ENCODE results near the gene STX11. TPM values are rescaled to one million over a fixed set of nuclear protein-coding genes. Genes with fewer than 3 reads are reported as not detected.

The STX11 gene
- total RNA-seq, 4 donors from 2014 or later = 0.62 to 11.0 (median 6.4) TPM

- Histone ChIP-seq H3K27ac (no peak overlapping the region), H3K9me3 (no peaks in the 10 kb centered on the region), H3K4me3 (no peak overlapping the region), H3K4me1 (no peaks in the 10 kb centered on the region), H3K36me3 (no peaks in the 10 kb centered on the region), H3K27me3 (peaks cover under 1% of the 10 kb centered on the region)
- no peak for TF ChIP-seq POLR2AphosphoS5 (IDR thresholded peaks at IDR 0.05)
- TF ChIP-seq, protein P1, sequence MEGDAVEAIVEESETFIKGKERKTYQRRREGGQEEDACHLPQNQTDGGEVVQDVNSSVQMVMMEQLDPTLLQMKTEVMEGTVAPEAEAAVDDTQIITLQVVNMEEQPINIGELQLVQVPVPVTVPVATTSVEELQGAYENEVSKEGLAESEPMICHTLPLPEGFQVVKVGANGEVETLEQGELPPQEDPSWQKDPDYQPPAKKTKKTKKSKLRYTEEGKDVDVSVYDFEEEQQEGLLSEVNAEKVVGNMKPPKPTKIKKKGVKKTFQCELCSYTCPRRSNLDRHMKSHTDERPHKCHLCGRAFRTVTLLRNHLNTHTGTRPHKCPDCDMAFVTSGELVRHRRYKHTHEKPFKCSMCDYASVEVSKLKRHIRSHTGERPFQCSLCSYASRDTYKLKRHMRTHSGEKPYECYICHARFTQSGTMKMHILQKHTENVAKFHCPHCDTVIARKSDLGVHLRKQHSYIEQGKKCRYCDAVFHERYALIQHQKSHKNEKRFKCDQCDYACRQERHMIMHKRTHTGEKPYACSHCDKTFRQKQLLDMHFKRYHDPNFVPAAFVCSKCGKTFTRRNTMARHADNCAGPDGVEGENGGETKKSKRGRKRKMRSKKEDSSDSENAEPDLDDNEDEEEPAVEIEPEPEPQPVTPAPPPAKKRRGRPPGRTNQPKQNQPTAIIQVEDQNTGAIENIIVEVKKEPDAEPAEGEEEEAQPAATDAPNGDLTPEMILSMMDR (IDR thresholded peaks at IDR 0.05) = no peak
- TF ChIP-seq POLR2A (IDR thresholded peaks at IDR 0.05) = no peak
- no peak for TF ChIP-seq EP300 (IDR thresholded peaks at IDR 0.05)
- 68% methylated on average over 5 of the region's 5 CpGs; no CpG with 5 or more reads in 1 of the 2 donors for WGBS, 2 donors (ENCODE audit: low coverage in 1 of 2)
- no peak for ATAC-seq
Measured at GRCh38 chr6:144133225-144133821, 17.0 kb upstream of the STX11 start.

DNA sequence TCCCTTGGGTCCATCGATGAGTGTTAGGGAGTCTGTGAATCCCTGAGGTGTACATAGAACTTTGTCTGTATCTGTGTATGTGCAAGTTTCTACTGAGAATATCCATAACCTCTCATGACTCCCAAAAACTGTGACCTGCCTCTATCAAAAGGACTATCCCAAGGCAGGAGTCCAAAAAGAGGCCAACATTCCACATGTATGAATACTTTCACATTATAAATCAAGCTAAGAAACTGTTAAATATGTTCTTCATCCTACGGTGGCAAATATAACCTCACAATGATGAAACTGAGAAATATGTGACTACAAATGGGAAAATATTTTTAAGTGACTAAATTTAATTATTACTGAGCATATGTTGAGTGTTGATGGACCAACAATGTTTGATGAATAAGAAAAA, 16.1 kb upstream of the STX11 start:
- H3K27me3 ChIP-seq = no peaks in the 10 kb centered on the region
- no peaks in the 10 kb centered on the region for H3K4me1 ChIP-seq
- no peak overlapping the region for H3K27ac ChIP-seq
- H3K36me3 ChIP-seq = no peaks in the 10 kb centered on the region
- WGBS, 2 donors (ENCODE audit: low coverage in 1 of 2) = 71 to 80% methylated on average over 2 of the region's 2 CpGs
- no peaks in the 10 kb centered on the region for H3K9me3 ChIP-seq
- no peak for ATAC-seq
- TF ChIP-seq POLR2AphosphoS5 (IDR thresholded peaks at IDR 0.05) (no peak), EP300 (IDR thresholded peaks at IDR 0.05) (no peak), POLR2A (IDR thresholded peaks at IDR 0.05) (no peak)
- TF ChIP-seq, protein P1 (IDR thresholded peaks at IDR 0.05) = no peak
- no peak overlapping the region for H3K4me3 ChIP-seq

DNA sequence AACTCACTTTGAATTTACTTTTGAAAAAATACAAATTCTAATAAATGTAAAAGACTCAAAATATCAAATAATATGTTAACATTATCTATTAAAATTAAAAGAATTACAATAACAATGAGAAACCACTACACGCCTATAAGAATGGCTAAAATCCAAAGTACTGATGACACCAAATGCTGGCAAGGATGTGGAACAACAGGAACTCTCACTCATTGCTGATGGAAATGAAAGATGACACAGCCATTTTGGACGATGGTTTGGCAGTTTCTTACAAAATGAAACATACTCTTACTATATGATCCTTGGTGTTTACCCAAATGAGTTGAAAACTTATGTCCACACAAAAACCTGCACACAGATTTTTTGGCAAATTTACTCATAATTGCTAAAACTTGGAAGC, 15.6 kb upstream of the STX11 start:
- Histone ChIP-seq H3K4me1 (no peaks in the 10 kb centered on the region), H3K36me3 (no peaks in the 10 kb centered on the region), H3K27ac (no peak overlapping the region), H3K27me3 (no peaks in the 10 kb centered on the region), H3K4me3 (no peak overlapping the region), H3K9me3 (no peaks in the 10 kb centered on the region)
- 56 to 88% methylated on average over 2 of the region's 2 CpGs for WGBS, 2 donors (ENCODE audit: low coverage in 1 of 2)
- no peak for ATAC-seq
- TF ChIP-seq, protein P1 (IDR thresholded peaks at IDR 0.05) = no peak
- TF ChIP-seq POLR2AphosphoS5 (IDR thresholded peaks at IDR 0.05) (no peak), EP300 (IDR thresholded peaks at IDR 0.05) (no peak)

DNA sequence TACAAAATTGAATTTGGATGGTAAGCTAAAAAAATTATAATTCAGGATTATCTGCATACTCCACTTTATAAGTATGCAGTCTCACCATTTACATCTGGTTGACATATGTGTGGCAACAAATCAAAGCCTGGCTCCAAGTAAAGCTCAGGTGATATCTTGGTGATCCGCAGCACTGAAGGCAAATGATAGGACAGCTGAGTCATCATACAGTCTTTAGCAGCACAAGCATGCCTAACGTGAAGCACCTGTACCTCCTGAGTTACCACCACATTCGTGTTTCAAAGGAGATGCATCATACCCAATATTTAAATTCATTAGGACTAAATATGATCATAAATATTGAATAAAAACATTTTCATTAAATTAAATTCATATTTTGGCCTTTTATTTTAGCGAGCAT, 11.8 kb upstream of the STX11 start:
- H3K27me3 ChIP-seq = no peaks in the 10 kb centered on the region
- H3K4me3 ChIP-seq = no peak overlapping the region
- no peaks in the 10 kb centered on the region for H3K36me3 ChIP-seq
- H3K4me1 ChIP-seq = no peaks in the 10 kb centered on the region
- no peak for ATAC-seq
- TF ChIP-seq, protein P1 (IDR thresholded peaks at IDR 0.05) = no peak
- TF ChIP-seq POLR2A (IDR thresholded peaks at IDR 0.05) (no peak), POLR2AphosphoS5 (IDR thresholded peaks at IDR 0.05) (no peak), EP300 (IDR thresholded peaks at IDR 0.05) (no peak)
- no peaks in the 10 kb centered on the region for H3K9me3 ChIP-seq
- WGBS, 2 donors (ENCODE audit: low coverage in 1 of 2) = 84 to 85% methylated on average over 3 to 4 of the region's 4 CpGs
- no peak overlapping the region for H3K27ac ChIP-seq

DNA sequence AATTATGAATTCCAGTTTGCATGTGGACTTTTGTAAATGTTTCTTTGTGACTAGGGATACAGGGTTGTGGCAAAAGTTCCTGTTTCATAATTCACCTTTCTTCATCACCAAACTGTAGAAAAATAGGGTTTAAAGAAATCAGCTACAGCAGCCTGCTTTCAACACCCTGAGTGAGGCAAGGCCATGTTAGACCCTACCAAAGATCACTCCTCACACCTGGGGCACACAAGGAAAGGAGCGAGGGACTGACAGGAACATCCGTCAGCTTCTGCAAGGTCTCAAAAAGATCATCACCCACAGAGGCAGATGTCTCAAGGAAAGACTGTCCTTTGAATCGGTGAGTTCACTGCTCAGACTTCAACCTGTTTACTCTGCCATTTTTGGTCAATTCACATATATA, 10.5 kb upstream of the STX11 start:
- no peaks in the 10 kb centered on the region for H3K36me3 ChIP-seq
- TF ChIP-seq POLR2A (IDR thresholded peaks at IDR 0.05) (no peak), POLR2AphosphoS5 (IDR thresholded peaks at IDR 0.05) (no peak), EP300 (IDR thresholded peaks at IDR 0.05) (no peak)
- TF ChIP-seq, protein P1 (IDR thresholded peaks at IDR 0.05) = no peak
- WGBS, 2 donors (ENCODE audit: low coverage in 1 of 2) = 84% methylated on average over 3 of the region's 3 CpGs; no CpG with 5 or more reads in 1 of the 2 donors
- H3K27me3 ChIP-seq = no peaks in the 10 kb centered on the region
- no peaks in the 10 kb centered on the region for H3K9me3 ChIP-seq
- no peak overlapping the region for H3K4me3 ChIP-seq
- H3K4me1 ChIP-seq = no peaks in the 10 kb centered on the region
- ATAC-seq = no peak
- H3K27ac ChIP-seq = no peak overlapping the region

Measured in gastroesophageal sphincter (tissue), 4 donors.